ENCODE measurements around the gene LRRC4. TPM values are rescaled to one million over a fixed set of nuclear protein-coding genes. Genes with fewer than 3 reads are reported as not detected.

LRRC4 gene
- total and polyA plus RNA-seq, 7 donors, result 0.39 to 5.0 (median 2.7) TPM

- no peak for TF ChIP-seq CTCF (IDR thresholded peaks at IDR 0.05)
- intact Hi-C loops (cut with DNase I), result no loop called here
- no peak for DNase-seq
- Histone ChIP-seq H3K4me1 (no peaks in the 10 kb centered on the region), H3K27ac (no peak overlapping the region), H3K36me3 (ENCODE audit: insufficient read depth in 1 of 2, low read depth in 1 of 2) (no peaks in the 10 kb centered on the region), H3K9me3 (no peaks in the 10 kb centered on the region), H3K4me3 (no peak overlapping the region), H3K27me3 (ENCODE audit: insufficient read depth in 3 of 3, low read length in 2 of 3) (no peaks in the 10 kb centered on the region)
- no peak for ATAC-seq
- 75 to 92% (median 86%) methylated on average over 1 of the region's 1 CpG for WGBS, 3 donors
These were observed 14.5 kb upstream of the LRRC4 start for GRCh38 chr7:128045766-128046165.

- intact Hi-C loops (cut with DNase I), result no loop called here
- Histone ChIP-seq H3K4me3 (no peak overlapping the region), H3K36me3 (ENCODE audit: insufficient read depth in 1 of 2, low read depth in 1 of 2) (no peaks in the 10 kb centered on the region), H3K4me1 (no peaks in the 10 kb centered on the region), H3K9me3 (no peaks in the 10 kb centered on the region), H3K27ac (no peak overlapping the region), H3K27me3 (ENCODE audit: insufficient read depth in 3 of 3, low read length in 2 of 3) (no peaks in the 10 kb centered on the region)
- ATAC-seq (no peak), DNase-seq (no peak)
- 59 to 81% (median 75%) methylated on average over 1 of the region's 1 CpG for WGBS, 3 donors
- no peak for TF ChIP-seq CTCF (IDR thresholded peaks at IDR 0.05)
These were observed 13.9 kb upstream of the LRRC4 start for GRCh38 chr7:128045158-128045557.

GRCh38 chr7:128044064-128044463 lies 12.8 kb upstream of the LRRC4 start:
- H3K36me3 ChIP-seq (ENCODE audit: insufficient read depth in 1 of 2, low read depth in 1 of 2), result no peaks in the 10 kb centered on the region
- H3K9me3 ChIP-seq, result no peaks in the 10 kb centered on the region
- H3K4me1 ChIP-seq, result no peaks in the 10 kb centered on the region
- 78 to 85% (median 85%) methylated on average over 5 of the region's 5 CpGs for WGBS, 3 donors
- no peak overlapping the region for H3K27ac ChIP-seq
- H3K4me3 ChIP-seq, result no peak overlapping the region
- no peak for DNase-seq
- intact Hi-C loops (cut with DNase I), result no loop called here
- ATAC-seq, result no peak
- TF ChIP-seq CTCF (IDR thresholded peaks at IDR 0.05), result no peak
- H3K27me3 ChIP-seq (ENCODE audit: insufficient read depth in 3 of 3, low read length in 2 of 3), result no peaks in the 10 kb centered on the region

- Histone ChIP-seq H3K9me3 (no peaks in the 10 kb centered on the region), H3K27ac (no peak overlapping the region), H3K4me1 (no peaks in the 10 kb centered on the region), H3K4me3 (no peak overlapping the region), H3K27me3 (ENCODE audit: insufficient read depth in 3 of 3, low read length in 2 of 3) (no peaks in the 10 kb centered on the region), H3K36me3 (ENCODE audit: insufficient read depth in 1 of 2, low read depth in 1 of 2) (no peaks in the 10 kb centered on the region)
- intact Hi-C loops (cut with DNase I), result no loop called here
- no peak for ATAC-seq
- no peak for DNase-seq
- WGBS, 3 donors, result 61 to 79% (median 63%) methylated on average over 2 of the region's 2 CpGs
- TF ChIP-seq CTCF (IDR thresholded peaks at IDR 0.05), result no peak
These were observed 10.8 kb upstream of the LRRC4 start for GRCh38 chr7:128042012-128042411.

- WGBS, 3 donors, result 74 to 92% (median 78%) methylated on average over 7 of the region's 7 CpGs
- ATAC-seq, result no peak
- no peak overlapping the region for H3K27ac ChIP-seq
- DNase-seq, result no peak
- H3K36me3 ChIP-seq (ENCODE audit: insufficient read depth in 1 of 2, low read depth in 1 of 2), result no peaks in the 10 kb centered on the region
- no peak for TF ChIP-seq CTCF (IDR thresholded peaks at IDR 0.05)
- no peaks in the 10 kb centered on the region for H3K4me1 ChIP-seq
- no peak overlapping the region for H3K4me3 ChIP-seq
- intact Hi-C loops (cut with DNase I), result no loop called here
- H3K27me3 ChIP-seq (ENCODE audit: insufficient read depth in 3 of 3, low read length in 2 of 3), result no peaks in the 10 kb centered on the region
- no peaks in the 10 kb centered on the region for H3K9me3 ChIP-seq
These were observed 10.0 kb upstream of the LRRC4 start for GRCh38 chr7:128041203-128041602.

Measured in psoas muscle (tissue), 8 donors.